HG03521 (cell line): ENCODE results near the gene ZNF700.
"Not testable (repeated sequence)": the region's sequence is repeated elsewhere in the genome, so short reads cannot be mapped to it uniquely, and the experiment has no call there.

ENCODE experiments used
- ATAC-seq: cut with Tn5 transposase; IDR thresholded peaks from one replicate; pipeline ENCODE4 v1.9.1; 2021; ENCODE audit warnings: mild to moderate bottlenecking, moderate library complexity; ENCODE audit not compliant: unreplicated experiment

ZNF700 gene

GRCh38 chr19:11924886-11925650 lies at the start of gene ZNF700:
TSS of gene ZNF700 (plus strand) at chr19:11925107. CDS start at chr19:11925211, 104 bp downstream.
- ATAC-seq = peak; percentile 82

- not testable (repeated sequence) for ATAC-seq
Observed at GRCh38 chr19:11879687-11880266, 45.1 kb upstream of the ZNF700 start.

GRCh38 chr19:11880598-11880997 lies 44.3 kb upstream of the ZNF700 start:
- no peak for ATAC-seq

GRCh38 chr19:11881151-11881800 lies 43.6 kb upstream of the ZNF700 start:
- ATAC-seq = no peak

DNA sequence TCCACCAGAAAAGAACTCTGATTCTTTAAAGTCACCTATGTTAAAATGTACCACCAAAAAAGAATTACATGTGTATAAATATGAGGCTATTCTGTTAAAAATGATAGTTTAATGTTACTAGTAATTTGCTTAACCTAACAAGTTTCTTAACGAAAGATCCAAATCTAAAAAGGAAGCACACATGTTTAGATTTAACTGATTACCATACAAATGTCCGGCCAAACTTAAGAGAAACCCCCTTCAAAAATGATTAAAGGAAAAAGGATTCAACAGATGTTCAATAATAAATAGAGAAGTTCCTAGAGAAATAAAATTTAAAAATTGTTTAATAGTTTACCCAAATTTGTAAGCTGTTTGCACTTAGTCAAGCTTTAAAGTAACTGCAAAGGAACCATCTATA lies 42.3 kb upstream of the ZNF700 start:
- no peak for ATAC-seq

DNA sequence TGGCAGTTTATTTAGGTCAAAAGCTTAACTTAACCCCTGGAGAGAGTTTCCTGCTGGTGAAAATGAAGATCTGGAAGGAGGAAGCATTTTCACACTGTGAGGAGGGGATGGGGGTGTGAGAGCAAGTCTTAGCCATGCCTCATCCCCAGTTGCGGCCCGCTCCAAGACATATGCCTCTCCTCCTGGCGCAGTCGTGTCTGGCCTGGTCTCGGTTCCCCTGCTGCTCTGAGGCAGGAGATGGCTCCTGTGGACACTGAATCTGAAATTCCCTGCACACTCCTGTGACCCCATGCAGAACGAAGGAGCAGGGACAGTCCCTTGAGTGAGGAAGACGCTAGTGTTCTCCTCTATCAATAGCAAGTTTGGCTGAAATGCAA lies 37.7 kb upstream of the ZNF700 start:
- ATAC-seq = no peak

DNA sequence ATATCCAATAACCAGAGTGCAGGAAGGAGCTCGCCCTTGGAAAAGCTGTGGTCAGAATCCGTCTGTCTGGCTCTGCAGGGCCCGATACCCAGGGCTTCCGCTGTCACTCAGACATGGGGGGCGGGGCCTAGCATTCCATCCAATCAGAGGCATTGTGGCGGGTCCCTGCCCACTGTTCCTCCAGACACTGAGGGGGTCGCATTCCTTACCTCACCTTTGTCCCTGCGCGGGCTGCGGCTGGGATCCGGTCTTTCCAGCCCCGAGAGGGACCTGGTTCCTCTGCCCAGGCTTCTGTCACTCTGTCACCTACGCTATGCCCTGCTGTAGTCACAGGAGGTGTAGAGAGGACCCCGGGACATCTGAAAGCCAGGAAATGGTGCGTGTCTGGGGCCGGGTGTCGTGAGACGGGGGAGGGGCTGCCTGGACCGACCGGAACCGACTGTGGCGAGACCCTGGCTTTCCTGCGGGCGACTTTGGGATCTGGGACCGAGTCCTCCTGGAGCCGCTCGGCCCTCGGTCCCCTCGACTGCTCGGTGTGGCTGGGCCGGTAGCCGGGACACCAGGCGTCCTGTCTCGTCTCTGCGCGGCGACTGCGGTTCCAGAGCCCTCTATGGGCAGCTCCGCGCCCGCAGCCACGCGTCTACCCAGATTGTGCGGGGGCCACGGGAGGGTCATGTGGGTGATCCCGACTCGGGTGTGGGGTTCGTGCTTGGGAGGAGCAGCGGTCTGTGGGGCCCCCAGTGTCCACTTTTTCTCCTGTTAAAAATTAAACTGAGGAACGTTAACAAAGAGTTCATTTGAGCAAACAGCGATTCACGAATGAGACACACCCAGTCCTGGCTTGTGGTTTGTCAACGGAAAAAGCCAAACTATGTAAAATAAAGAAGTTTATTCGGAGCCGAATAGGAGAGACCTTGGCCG lies 37.0 kb upstream of the ZNF700 start, which contains the start of gene ZNF69:
TSS of gene ZNF69 (plus strand) at position 172 of the 921 bp plus-strand sequence. CDS start at position 314, 142 bp downstream.
- ATAC-seq = no peak

- not testable (repeated sequence) for ATAC-seq
Observed at GRCh38 chr19:11889901-11890300, 35.0 kb upstream of the ZNF700 start.

GRCh38 chr19:11890634-11891033 lies 34.3 kb upstream of the ZNF700 start:
- no peak for ATAC-seq

DNA sequence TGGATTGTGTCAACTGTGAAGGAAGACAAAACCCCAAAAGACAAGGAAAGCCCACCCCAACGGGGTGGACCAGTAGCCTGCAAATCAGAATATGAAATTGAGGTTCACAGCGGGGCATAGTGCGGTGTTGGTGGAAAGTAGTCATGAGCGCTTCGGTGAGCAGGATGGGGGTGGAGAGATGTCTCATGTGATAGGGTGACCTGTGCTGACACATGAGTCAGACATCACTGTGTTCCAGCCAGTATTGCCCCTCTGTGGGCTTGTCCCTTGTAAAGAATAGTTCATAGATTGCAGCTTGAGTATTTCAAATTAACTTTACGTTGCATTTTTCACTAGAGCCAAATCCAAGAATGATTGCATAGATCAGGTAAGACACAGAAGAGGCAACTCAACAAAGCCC lies 30.1 kb upstream of the ZNF700 start:
- no peak for ATAC-seq

DNA sequence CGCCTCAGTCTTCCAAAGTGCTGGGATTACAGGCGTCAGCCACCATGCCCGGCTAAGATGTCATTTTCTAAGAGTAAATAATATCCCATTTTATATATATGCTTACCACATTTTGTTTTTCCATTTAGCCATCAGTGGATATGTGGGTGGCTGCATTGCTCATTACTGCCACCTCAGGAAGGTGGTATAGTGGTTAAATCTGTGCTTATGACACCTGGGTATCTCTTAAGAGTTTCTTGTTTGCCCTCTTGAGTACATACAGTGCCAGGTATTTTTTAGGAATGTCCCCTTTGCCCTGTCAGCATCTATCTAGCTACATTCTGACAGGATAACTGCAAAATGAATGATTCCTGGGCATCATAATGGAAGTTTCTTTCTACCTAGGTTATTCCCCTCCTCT lies 22.7 kb upstream of the ZNF700 start:
- no peak for ATAC-seq

- no peak for ATAC-seq
Observed at GRCh38 chr19:11905928-11906327, 19.0 kb upstream of the ZNF700 start.

DNA sequence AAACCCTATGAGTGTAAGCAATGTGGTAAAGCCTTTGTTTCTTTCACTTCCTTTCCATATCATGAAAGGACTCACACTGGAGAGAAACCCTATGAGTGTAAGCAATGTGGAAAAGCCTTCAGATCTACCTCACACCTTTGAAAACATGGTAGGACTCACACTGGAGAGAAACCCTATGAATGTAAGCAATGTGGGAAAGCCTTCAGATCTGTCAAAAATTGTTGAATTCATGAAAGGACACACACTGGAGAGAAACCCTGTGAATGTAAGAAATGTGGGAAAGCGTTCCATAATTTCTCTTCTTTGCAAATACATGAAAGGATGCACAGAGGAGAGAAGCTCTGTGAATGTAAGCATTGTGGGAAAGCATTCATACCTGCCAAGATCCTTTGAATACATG lies 13.0 kb upstream of the ZNF700 start:
- not testable (repeated sequence) for ATAC-seq

DNA sequence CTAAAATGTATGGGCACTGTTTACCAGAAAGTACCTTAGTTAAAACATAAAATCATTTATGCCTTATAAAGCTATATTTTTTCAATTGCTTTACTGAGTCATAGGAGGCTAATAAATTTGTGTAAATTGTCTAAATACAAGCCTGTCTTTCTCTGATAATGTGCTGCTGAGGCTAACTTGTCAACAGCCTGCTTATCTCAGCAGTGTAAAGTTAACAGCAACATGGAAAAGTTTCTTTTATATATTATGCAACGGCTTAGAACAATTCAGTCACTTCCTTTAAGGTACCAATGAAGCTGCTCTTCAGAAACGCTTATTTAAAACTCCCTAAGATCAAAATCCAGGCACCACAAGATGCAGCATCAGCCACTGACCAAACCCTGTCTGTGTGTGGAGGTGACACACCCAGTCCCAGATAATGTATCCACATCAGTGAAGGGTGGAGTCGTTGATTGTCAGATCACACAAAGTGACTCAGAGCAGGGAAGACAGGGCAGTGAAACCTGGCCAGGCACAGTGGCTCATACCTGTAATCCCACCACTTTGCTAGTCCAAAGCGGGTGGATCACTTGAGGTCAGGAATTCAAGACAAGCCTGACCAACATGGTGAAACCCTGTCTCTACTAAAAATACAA lies 10.4 kb upstream of the ZNF700 start:
- not testable (repeated sequence) for ATAC-seq

- no peak for ATAC-seq
Observed at GRCh38 chr19:11921852-11922495, 2.9 kb upstream of the ZNF700 start.

DNA sequence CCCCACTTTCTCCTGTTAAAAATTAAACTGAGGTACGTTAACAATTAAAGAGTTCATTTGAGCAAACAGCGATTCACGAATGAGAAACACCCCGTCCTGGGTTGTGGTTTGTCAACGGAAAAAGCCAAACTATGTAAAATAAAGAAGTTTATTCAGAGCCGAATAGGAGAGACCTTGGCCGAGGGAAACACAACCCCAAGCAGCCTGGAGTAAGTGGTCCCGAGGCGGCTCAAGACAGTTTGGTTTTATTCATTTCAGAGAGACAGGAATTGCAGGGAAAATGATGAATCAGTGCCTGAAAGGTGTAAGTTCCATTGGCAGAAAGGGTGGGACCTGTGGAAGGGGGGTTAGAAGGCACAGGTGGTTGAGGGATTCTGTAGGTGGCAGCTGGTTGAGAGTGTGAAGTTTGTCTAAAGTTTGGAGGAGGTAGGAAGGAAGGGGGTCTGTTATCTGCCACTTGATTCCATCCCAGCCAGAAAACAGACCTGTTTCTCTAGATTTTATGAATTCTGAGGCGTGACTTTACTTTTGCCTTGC lies 812 bp downstream of the ZNF700 start:
- not testable (repeated sequence) for ATAC-seq

- ATAC-seq = no peak
Observed at GRCh38 chr19:11927227-11927626, 2.3 kb downstream of the ZNF700 start.

DNA sequence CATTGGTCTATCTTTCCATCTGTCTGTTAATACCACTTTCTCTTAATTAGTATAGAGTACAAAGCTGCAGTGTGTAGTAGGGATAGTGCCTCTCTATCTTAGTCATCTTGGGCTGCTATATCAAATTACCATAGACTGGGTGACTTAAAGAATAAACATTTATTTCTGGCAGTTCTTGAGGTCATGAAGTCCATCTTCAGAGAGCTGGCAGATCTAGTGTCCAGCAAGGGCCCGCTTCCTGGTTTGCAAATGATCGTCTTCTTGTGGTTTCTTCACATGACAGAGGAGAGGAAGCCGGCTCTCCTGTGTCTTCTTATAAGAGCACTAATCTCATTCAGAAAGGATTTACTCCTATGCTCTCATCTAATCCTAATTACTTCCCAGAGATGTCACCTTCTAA lies 6.1 kb downstream of the ZNF700 start:
- no peak for ATAC-seq

DNA sequence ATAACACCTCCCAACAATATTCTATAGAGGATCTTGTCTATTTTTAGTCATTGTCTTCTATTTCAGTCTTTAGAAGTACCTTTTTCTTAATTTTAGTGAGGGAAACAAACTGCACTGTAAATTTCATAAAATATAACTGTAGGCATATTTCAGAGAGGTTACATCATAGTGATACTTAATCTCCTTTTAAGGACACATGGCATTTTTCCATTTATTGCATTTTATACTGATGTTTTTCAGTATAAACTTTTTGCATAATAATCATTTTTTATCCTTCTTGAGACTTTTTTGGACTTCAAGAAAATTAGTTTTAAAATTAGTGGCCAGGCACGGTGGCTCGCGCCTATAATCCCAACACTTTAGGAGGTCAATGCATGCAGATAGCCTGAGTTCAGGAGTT lies 6.6 kb downstream of the ZNF700 start:
- no peak for ATAC-seq

GRCh38 chr19:11935829-11936228 lies 10.9 kb downstream of the ZNF700 start:
- not testable (repeated sequence) for ATAC-seq
